ENCODE results near the gene RND3.

Gene RND3

GRCh38 chr2:150471813-150472510 lies 15.5 kb downstream of the RND3 start:
- TF ChIP-seq CTCF (IDR thresholded peaks at IDR 0.05; ENCODE audit: low read depth, low read length) (no peak), POLR2A (IDR thresholded peaks at IDR 0.05; ENCODE audit: extremely low read depth, insufficient read length) (no peak), MYC (IDR thresholded peaks at IDR 0.05; ENCODE audit: low read depth, low read length) (no peak), MAX (IDR thresholded peaks at IDR 0.05; ENCODE audit: low read depth, low read length) (no peak)
- no peak overlapping the region for H3K4me3 ChIP-seq (ENCODE audit: low read depth, low read length)
- DNase-seq (ENCODE audit: low read depth): no peak

GRCh38 chr2:150470435-150470834 lies 17.0 kb downstream of the RND3 start:
- TF ChIP-seq MAX (IDR thresholded peaks at IDR 0.05; ENCODE audit: low read depth, low read length) (no peak), POLR2A (IDR thresholded peaks at IDR 0.05; ENCODE audit: extremely low read depth, insufficient read length) (no peak), MYC (IDR thresholded peaks at IDR 0.05; ENCODE audit: low read depth, low read length) (no peak), CTCF (IDR thresholded peaks at IDR 0.05; ENCODE audit: low read depth, low read length) (no peak)
- H3K4me3 ChIP-seq (ENCODE audit: low read depth, low read length): no peak overlapping the region
- no peak for DNase-seq (ENCODE audit: low read depth)

GRCh38 chr2:150469706-150470274 lies 17.7 kb downstream of the RND3 start:
- DNase-seq (ENCODE audit: low read depth): no peak
- H3K4me3 ChIP-seq (ENCODE audit: low read depth, low read length): no peak overlapping the region
- no peak for TF ChIP-seq MYC (IDR thresholded peaks at IDR 0.05; ENCODE audit: low read depth, low read length)
- TF ChIP-seq CTCF (IDR thresholded peaks at IDR 0.05; ENCODE audit: low read depth, low read length): no peak
- TF ChIP-seq MAX (IDR thresholded peaks at IDR 0.05; ENCODE audit: low read depth, low read length): no peak
- no peak for TF ChIP-seq POLR2A (IDR thresholded peaks at IDR 0.05; ENCODE audit: extremely low read depth, insufficient read length)

GRCh38 chr2:150468350-150468960 lies 19.0 kb downstream of the RND3 start:
- no peak for DNase-seq (ENCODE audit: low read depth)
- no peak overlapping the region for H3K4me3 ChIP-seq (ENCODE audit: low read depth, low read length)
- TF ChIP-seq MAX (IDR thresholded peaks at IDR 0.05; ENCODE audit: low read depth, low read length): no peak
- TF ChIP-seq CTCF (IDR thresholded peaks at IDR 0.05; ENCODE audit: low read depth, low read length): no peak

GRCh38 chr2:150467621-150467963 lies 19.9 kb downstream of the RND3 start:
- H3K4me3 ChIP-seq (ENCODE audit: low read depth, low read length): no peak overlapping the region
- no peak for DNase-seq (ENCODE audit: low read depth)
- TF ChIP-seq MAX (IDR thresholded peaks at IDR 0.05; ENCODE audit: low read depth, low read length) (no peak), MYC (IDR thresholded peaks at IDR 0.05; ENCODE audit: low read depth, low read length) (no peak), POLR2A (IDR thresholded peaks at IDR 0.05; ENCODE audit: extremely low read depth, insufficient read length) (no peak), CTCF (IDR thresholded peaks at IDR 0.05; ENCODE audit: low read depth, low read length) (no peak)
